GM21737 (cell line): Measurements from ENCODE around the gene B4GALNT4.
"Not testable (repeated sequence)": the region's sequence is repeated elsewhere in the genome, so short reads cannot be mapped to it uniquely, and the experiment has no call there.

Experiments
- ATAC-seq: cut with Tn5 transposase; IDR thresholded peaks from one replicate; pipeline ENCODE4 v1.9.1; 2021; ENCODE audit warnings: mild to moderate bottlenecking, moderate library complexity; ENCODE audit not compliant: unreplicated experiment

Gene B4GALNT4

GRCh38 chr11:391117-392017 is 22.1 kb downstream of the B4GALNT4 start:
- no peak for ATAC-seq

- ATAC-seq = no peak
Measured at GRCh38 chr11:392102-392777, 22.9 kb downstream of the B4GALNT4 start.

- no peak for ATAC-seq
Measured at GRCh38 chr11:393219-394033, 24.1 kb downstream of the B4GALNT4 start.

- ATAC-seq = no peak
Measured at GRCh38 chr11:394034-394857, 24.9 kb downstream of the B4GALNT4 start, which contains the start of gene PKP3. TSS of gene PKP3 (plus strand) at chr11:394209. CDS start at chr11:394293, 84 bp downstream.

GRCh38 chr11:394858-395655 is 25.8 kb downstream of the B4GALNT4 start:
- no peak for ATAC-seq

- no peak for ATAC-seq
Measured at GRCh38 chr11:395866-396265, 26.6 kb downstream of the B4GALNT4 start.

GRCh38 chr11:396511-396947 is 27.2 kb downstream of the B4GALNT4 start:
- ATAC-seq = no peak

GRCh38 chr11:396948-397548 is 27.7 kb downstream of the B4GALNT4 start:
- ATAC-seq = no peak

GRCh38 chr11:398826-399225 is 29.5 kb downstream of the B4GALNT4 start:
- no peak for ATAC-seq

- no peak for ATAC-seq
Measured at GRCh38 chr11:399731-400211, 30.5 kb downstream of the B4GALNT4 start.

GRCh38 chr11:400241-400689 is 31.0 kb downstream of the B4GALNT4 start:
- no peak for ATAC-seq

- not testable (repeated sequence) for ATAC-seq
Measured at GRCh38 chr11:401196-401595, 31.9 kb downstream of the B4GALNT4 start.

- ATAC-seq = no peak
Measured at GRCh38 chr11:403021-403760, 33.9 kb downstream of the B4GALNT4 start.

GRCh38 chr11:403761-404431 is 34.6 kb downstream of the B4GALNT4 start:
- no peak for ATAC-seq

- no peak for ATAC-seq
Measured at GRCh38 chr11:404551-405264, 35.4 kb downstream of the B4GALNT4 start.

- ATAC-seq = no peak
Measured at GRCh38 chr11:405323-405953, 36.1 kb downstream of the B4GALNT4 start.
